AG09319 (cell line): ENCODE measurements around the gene YPEL1.

Experiments
- DNase-seq: peaks from one replicate; pipeline ENCODE4 v3.0.0-alpha.2; 2010; ENCODE audit warnings: low read depth; ENCODE audit errors: extremely low read depth
- TF ChIP-seq, protein P1 (sequence below): IDR thresholded peaks from 2 replicates; pipeline ENCODE4 v1.5.1; 2011; ENCODE audit warnings: low read depth, mild to moderate bottlenecking, inconsistent platforms, low read length, moderate library complexity

Gene YPEL1

DNA sequence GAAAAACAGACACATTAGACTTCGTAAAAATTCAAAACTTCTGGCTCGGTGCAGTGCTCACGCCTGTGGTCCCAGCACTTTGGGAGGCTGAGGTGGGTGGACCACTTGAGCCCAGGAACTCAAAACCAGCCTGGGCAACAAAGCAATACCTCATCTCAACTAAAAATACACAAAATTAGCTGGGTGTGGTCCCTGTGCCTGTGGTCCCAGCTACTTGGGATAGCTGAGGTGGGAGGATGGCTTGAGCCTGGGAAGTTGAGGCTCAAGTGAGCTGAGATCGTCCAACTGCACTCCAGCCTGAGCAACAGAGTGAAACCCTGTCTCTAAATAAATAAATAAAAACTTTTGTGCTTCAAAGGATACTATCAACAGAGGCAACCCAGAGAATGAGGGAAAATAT is 23.7 kb downstream of the YPEL1 start:
- TF ChIP-seq, protein P1, sequence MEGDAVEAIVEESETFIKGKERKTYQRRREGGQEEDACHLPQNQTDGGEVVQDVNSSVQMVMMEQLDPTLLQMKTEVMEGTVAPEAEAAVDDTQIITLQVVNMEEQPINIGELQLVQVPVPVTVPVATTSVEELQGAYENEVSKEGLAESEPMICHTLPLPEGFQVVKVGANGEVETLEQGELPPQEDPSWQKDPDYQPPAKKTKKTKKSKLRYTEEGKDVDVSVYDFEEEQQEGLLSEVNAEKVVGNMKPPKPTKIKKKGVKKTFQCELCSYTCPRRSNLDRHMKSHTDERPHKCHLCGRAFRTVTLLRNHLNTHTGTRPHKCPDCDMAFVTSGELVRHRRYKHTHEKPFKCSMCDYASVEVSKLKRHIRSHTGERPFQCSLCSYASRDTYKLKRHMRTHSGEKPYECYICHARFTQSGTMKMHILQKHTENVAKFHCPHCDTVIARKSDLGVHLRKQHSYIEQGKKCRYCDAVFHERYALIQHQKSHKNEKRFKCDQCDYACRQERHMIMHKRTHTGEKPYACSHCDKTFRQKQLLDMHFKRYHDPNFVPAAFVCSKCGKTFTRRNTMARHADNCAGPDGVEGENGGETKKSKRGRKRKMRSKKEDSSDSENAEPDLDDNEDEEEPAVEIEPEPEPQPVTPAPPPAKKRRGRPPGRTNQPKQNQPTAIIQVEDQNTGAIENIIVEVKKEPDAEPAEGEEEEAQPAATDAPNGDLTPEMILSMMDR: no peak
- no peak for DNase-seq

DNA sequence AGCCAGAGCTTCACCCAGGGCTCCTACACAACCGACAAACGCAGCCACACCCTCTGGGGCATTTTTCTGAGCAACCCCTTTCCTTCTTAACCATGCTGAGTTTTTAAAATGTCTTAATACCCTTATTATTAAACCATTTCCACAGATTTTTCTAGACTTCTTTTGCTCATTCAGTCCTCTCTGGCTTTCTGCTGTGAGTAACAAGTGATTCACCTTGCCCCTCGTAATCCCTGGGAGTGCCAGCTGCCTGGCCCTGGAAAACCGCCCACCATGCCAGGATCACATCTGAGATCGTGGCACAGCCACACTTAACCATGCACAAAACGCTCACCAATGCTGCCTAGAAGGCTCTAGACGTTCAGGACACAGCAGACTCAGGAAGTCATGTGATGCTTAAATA is 25.4 kb downstream of the YPEL1 start:
- TF ChIP-seq, protein P1: no peak
- no peak for DNase-seq

DNA sequence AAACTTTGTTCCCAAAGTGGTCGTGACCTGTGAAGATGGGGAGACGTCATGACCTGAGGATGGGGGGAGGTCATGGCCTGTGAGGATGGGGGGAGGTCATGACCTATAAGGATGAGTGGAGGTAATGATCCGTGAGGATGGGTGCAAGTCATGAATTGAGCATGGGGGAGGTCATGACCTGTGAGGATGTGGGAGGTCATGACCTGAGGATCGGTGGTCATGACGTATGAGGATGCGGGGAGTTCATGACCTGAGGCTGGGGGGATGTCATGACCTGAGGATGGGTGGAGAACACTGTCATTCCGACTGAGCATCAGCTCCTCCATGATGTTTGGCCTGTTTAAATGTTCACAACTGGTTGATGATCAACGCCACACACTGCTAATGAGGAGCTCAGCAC is 25.9 kb downstream of the YPEL1 start:
- DNase-seq: no peak
- TF ChIP-seq, protein P1: no peak

DNA sequence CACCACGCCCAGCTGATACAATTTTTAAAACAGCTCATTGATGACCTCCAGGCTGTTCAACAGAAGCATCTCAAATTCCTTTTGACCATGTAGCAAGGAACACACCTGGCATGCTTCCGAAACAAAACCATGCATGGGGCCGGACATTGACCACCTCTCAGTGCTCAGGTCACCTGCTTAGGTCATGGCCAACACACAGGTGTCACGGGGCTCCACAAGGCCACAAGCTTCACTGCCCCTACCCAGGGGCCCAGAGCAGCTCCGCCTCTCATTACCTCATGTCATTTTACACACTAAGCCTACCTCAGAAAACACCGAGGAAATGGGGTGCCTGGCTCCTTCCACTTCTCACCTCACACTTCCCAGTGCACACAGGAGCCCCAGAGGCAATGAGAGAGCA is 26.6 kb downstream of the YPEL1 start:
- TF ChIP-seq, protein P1: no peak

DNA sequence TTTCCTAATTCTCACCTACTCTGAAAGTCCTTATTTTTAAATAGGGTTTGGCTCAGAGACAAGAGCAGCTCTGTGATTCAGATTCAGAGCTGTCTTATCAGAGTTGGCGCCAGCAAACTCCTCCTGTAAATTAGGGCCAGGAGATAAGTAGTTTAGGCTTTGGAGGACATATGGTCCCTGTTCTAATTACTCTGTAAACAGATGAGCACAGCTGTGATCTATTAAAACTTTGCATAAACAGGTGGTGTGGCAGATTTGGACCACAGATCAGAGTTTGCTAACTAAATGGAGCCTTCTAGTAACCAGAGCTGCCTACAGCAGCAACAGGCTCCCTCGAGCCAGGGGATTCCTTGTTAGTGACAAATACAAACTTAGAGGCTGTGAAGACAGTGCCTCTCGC is 27.9 kb downstream of the YPEL1 start:
- DNase-seq: no peak

More for the DNA sequence above, 26.6 kb downstream of the YPEL1 start:
- no peak for DNase-seq

DNA sequence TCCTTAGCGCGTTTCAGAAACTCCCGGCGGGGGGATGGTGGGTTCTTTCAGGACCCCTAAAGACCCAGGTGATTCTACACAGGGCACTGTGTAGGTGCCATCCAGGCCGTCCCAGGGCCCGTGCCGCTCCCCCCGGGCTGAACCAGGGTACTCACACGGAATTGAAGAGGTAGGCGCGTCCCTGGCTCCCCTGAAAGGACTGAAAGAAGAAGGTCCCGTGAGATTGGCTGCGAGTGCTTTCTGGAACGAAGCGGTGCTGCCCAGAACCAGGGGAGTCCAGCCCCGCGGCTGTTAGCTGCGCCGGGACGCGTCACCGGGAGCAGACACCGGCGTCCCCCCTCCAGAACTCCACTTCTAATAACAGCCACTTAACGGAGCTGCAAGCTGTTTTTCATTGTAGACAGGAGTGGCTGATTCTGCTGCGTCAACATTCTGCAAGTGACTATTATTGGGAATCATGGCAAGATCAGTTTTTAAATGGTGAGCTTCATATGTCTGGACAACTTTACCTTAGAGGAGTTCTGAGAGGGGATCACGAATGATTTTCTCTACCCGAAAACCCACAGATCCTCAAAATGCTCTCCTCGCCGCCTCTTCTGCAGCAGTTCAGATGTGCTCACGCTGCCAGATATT is 31.8 kb downstream of the YPEL1 start:
- TF ChIP-seq, protein P1: no peak
- DNase-seq: no peak

More for the DNA sequence above, 27.9 kb downstream of the YPEL1 start:
- TF ChIP-seq, protein P1: no peak

DNA sequence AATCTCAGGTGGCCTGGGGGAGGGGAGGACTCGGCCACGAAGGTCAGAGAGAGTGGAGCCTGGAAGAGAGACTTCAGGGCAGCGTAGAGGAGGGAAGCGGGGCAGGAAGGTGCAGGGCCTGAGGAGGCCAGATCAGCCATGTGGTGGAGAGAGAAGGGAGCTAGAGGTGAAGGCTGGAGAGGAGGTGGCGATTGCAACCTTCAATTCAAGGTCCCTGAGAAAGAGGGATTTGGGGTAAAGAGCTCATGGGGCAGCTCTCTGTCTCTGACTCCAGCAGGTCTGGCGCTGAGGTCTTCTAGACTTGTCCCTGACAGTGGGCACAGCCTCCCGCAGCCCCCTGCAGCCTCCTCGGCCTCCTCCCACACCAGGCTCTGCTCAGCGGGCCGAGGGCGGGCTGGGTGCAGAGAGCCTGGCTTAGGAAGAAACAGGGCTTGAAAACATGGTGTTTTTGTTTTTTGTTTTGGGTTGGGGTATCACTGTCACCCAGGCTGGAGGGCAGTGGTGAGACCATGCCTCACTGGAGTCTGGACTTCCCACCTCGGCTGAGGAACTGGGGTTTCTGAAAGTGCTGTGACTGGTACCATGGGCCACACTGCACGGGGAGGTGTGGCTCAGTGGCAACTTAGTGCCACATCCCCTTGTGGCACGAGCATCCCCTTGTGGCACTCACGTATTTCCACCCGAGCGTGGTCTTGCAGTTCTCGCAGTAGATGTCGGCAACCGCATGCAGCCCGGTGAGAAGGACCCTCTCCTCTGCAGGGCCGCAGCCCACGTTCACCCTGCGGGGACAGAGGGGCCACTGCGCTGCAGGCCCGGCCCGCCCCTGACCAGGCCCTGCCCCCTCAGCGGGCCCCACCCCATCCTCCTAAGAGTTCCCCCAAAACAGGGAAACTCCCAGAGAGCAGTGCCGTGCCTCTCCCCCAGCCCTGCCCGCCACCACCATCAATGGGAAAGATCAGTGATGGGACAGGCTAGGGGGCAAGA is 32.6 kb downstream of the YPEL1 start:
- TF ChIP-seq, protein P1: no peak
- no peak for DNase-seq
